Uterus (tissue), 4 donors: Measurements from ENCODE around the gene RAD23B. TPM values are rescaled to one million over a fixed set of nuclear protein-coding genes. Genes with fewer than 3 reads are reported as not detected.
A peak's percentile ranks its signal among the peaks of the same experiment; 100 is the strongest.
"Not testable (repeated sequence)": the region's sequence is repeated elsewhere in the genome, so short reads cannot be mapped to it uniquely, and the experiment has no call there.

ENCODE experiments used
- DNase-seq, 2 donors: peaks; one replicate each; pipeline ENCODE4 v3.0.0-alpha.2; 2019 to 2020
- H3K27ac ChIP-seq, 2 donors: fragments of 200-600 bp; sonication (generic); 1 replicate in 1 of 2; 2 replicates in 1 of 2; pipeline ENCODE4 v1.5.1; 2016 to 2018
- H3K27me3 ChIP-seq, 2 donors: fragments of 200-600 bp; sonication (generic); one replicate each; pipeline ENCODE4 v1.5.1; 2018 to 2019; ENCODE audit warnings: control low read depth in 1 of 2
- H3K36me3 ChIP-seq, 2 donors: fragments of 200-600 bp; sonication (generic); one replicate each; pipeline ENCODE4 v1.5.1; 2019; ENCODE audit warnings: control low read depth in 1 of 2
- H3K4me1 ChIP-seq, 2 donors: fragments of 200-600 bp; sonication (generic); one replicate each; pipeline ENCODE4 v1.5.1; 2018 to 2019; ENCODE audit warnings: control low read depth in 1 of 2
- H3K4me3 ChIP-seq, 2 donors: fragments of 200-600 bp; sonication (generic); 1 replicate in 1 of 2; 2 replicates in 1 of 2; pipeline ENCODE4 v1.5.1; 2018 to 2019; ENCODE audit warnings: mild to moderate bottlenecking in 1 of 2
- H3K9me3 ChIP-seq, 2 donors: fragments of 200-600 bp; sonication (generic); one replicate each; pipeline ENCODE4 v1.5.1; 2019; ENCODE audit warnings: control low read depth in 1 of 2
- CTCF ChIP-seq, 4 experiments: fragments of 200-600 bp in 2 of 4; fragments of 450-650 bp in 2 of 4; sonication (generic) in 2 of 4; IDR thresholded peaks; one replicate each; pipeline ENCODE4 v1.5.1; 2016 to 2019; ENCODE audit warnings: antibody characterized with exemption in 4 of 4, mild to moderate bottlenecking in 2 of 4, moderate library complexity in 1 of 4
- POLR2A ChIP-seq, 2 donors: fragments of 450-650 bp; IDR thresholded peaks; one replicate each; pipeline ENCODE4 v1.6.1; 2016; ENCODE audit warnings: antibody characterized with exemption in 2 of 2, mild to moderate bottlenecking in 1 of 2, moderate library complexity in 1 of 2
- intact Hi-C: fragments of 100-400 bp; cut with DNase I; formaldehyde crosslinking; loops from one replicate; pipeline ENCODE4 v1.15.1; 2023; ENCODE audit warnings: low total_unique reads
- total RNA-seq, 4 donors: library from RNA; depleted of rRNA in 3 of 4; stranded (reverse); fragments of >200 nt in 3 of 4; gene quantifications; one replicate each; pipeline versions ENCODE4 v1.1.0 to v1.2.4, GENCODE V29; 2014 to 2023
- donor health status: DM: yes; HTN: yes; CAD: no.

RAD23B gene
- total RNA-seq, 4 donors from 2014 or later, result 39.5 to 92.9 (median 63.8) TPM

GRCh38 chr9:107290619-107291018, 7.5 kb downstream of the RAD23B start:
- no peaks in the 10 kb centered on the region for H3K27me3 ChIP-seq
- no peak for DNase-seq
- TF ChIP-seq CTCF (IDR thresholded peaks at IDR 0.05) (no peak), POLR2A (IDR thresholded peaks at IDR 0.05) (no peak)
- H3K36me3 ChIP-seq, result no peaks in the 10 kb centered on the region
- H3K4me3 ChIP-seq, result no peak overlapping the region
- H3K9me3 ChIP-seq, result no peaks in the 10 kb centered on the region
- no peaks in the 10 kb centered on the region for H3K4me1 ChIP-seq
- intact Hi-C loops, result no loop called here
- H3K27ac ChIP-seq, result no peak overlapping the region

DNA sequence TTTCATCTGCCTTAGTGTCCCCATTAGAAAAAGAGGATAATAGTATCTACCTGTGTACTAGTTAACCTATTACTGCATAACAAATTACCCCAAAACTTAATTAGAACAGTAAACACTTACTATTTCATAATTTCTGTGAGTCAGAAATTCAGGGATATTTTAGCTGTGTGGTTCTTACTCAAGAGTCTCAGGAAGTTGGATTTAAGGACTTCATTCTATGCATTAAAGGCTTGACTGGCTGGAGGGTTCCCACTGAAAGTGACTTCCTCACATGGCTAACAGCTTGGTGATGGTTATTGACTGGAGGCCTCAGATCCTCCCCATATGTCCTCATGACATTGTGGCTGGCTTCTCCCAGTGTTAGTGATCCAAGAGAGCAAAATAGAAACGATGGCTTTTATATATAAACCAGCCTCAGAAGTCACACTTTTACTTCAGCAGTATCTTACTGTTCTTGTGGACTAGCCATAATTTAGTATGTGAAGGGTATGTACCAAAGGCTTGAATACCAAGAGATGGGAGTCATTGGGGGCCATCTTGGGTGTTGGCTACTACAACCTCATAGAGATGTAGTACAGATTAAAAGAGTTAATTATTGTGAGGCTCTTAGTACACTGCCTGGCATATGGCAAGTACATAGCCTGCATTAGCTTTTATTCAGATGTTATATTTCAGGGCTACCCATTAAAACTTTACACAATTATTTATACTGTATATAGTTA, 9.9 kb downstream of the RAD23B start:
- no peak for DNase-seq
- Histone ChIP-seq H3K27ac (no peak overlapping the region), H3K4me1 (no peaks in the 10 kb centered on the region), H3K36me3 (no peaks in the 10 kb centered on the region), H3K9me3 (no peaks in the 10 kb centered on the region), H3K27me3 (no peaks in the 10 kb centered on the region), H3K4me3 (no peak overlapping the region)
- TF ChIP-seq POLR2A (IDR thresholded peaks at IDR 0.05) (no peak), CTCF (IDR thresholded peaks at IDR 0.05) (no peak)
- intact Hi-C loops, result no loop called here

DNA sequence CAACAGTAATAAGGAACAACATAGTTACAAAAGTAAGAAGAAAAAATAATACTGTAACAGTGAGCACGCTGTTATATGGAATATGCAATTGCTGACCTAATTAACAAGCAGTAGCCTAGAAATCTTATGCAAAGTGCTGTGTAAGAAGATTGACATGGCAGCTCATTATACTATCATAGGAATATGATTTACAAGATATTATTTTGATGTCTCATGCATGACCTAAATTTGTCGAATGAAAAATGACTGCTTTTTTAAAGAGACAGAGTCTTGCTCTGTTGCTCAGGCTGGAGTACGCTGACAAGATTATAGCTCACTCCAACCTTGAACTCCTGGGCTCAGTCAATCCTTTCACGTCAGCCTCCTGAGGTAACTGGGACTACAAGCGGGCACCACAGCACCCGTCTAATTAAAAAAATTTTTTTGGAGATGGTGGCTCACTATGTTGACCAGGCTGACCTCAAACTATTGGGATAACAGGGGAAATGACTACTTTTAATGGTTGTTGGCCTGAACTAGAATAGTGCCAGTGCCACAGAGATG, 10.5 kb downstream of the RAD23B start:
- H3K4me3 ChIP-seq, result no peak overlapping the region
- H3K27me3 ChIP-seq, result no peaks in the 10 kb centered on the region
- DNase-seq, result no peak
- TF ChIP-seq POLR2A (IDR thresholded peaks at IDR 0.05) (no peak), CTCF (IDR thresholded peaks at IDR 0.05) (no peak)
- H3K27ac ChIP-seq, result no peak overlapping the region
- H3K36me3 ChIP-seq, result no peaks in the 10 kb centered on the region
- intact Hi-C loops, result no loop called here
- no peaks in the 10 kb centered on the region for H3K9me3 ChIP-seq
- H3K4me1 ChIP-seq, result no peaks in the 10 kb centered on the region

DNA sequence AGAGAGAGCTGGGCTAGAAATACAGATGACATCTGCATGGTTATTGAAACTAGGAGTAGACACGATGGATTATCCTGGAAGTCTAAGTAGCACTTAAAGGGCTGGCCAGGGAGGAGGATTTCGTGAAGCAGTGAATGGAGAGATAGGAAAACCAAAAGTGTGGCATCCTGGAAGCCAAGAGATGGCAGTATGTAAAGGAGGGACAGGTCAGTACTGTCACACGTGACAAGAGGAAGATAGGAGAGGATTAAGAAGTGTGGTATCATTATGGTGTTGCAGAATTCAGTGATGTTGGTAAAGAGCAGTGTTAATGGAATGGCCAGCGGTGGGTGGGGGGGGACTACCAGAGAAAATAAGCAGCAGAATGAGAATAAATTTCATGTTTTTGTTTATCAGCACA, 11.7 kb downstream of the RAD23B start:
- intact Hi-C loops, result no loop called here
- no peaks in the 10 kb centered on the region for H3K9me3 ChIP-seq
- no peaks in the 10 kb centered on the region for H3K4me1 ChIP-seq
- H3K4me3 ChIP-seq, result no peak overlapping the region
- H3K36me3 ChIP-seq, result no peaks in the 10 kb centered on the region
- H3K27ac ChIP-seq, result no peak overlapping the region
- no peaks in the 10 kb centered on the region for H3K27me3 ChIP-seq
- DNase-seq, result no peak
- TF ChIP-seq CTCF (IDR thresholded peaks at IDR 0.05), result no peak
- no peak for TF ChIP-seq POLR2A (IDR thresholded peaks at IDR 0.05)

DNA sequence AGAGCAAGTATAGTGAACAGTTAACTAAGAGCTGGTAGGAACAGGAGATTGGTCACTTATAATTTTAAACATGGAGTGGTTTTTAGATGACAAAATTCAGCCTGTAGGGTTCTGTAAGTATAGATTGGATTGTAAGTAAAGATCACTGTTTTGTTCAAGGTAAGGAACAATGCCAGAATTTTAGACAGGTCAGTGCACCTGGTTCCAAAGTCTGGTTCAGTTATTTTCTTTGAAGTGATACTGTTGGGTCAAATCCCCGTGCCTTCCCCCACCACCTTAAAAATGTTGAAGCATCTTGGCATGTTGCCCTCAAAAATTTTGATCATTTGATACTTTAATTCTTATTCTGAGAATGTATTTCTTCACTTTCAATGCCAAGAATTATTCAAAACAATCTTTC, 12.9 kb downstream of the RAD23B start:
- TF ChIP-seq POLR2A (IDR thresholded peaks at IDR 0.05) (no peak), CTCF (IDR thresholded peaks at IDR 0.05) (no peak)
- Histone ChIP-seq H3K36me3 (no peaks in the 10 kb centered on the region), H3K27me3 (no peaks in the 10 kb centered on the region), H3K27ac (peak overlapping the region in 1 of 2 donors; percentile 20), H3K4me3 (no peak overlapping the region), H3K9me3 (no peaks in the 10 kb centered on the region), H3K4me1 (no peaks in the 10 kb centered on the region)
- DNase-seq, result no peak
- intact Hi-C loops, result no loop called here

DNA sequence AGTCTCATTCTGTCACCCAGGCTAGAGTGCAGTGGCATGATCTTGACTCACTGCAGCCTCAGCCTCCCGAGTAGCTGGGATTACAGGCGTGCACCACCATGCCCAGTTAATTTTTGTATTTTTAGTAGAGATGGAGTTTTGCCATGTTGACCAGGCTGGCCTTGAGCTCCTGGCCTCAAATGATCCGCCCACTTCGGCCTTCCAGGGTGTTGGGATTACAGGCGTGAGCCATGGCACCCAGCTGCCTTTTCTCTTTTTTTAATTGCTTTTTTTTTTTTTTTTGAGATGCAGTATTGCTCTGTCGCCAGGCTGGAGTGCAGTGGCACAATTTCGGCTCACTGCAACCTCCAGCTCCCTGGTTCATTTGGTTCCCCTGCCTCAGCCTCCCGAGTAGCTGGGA, 13.5 kb downstream of the RAD23B start:
- DNase-seq, H3K4me1 ChIP-seq, H3K4me3 ChIP-seq, H3K27me3 ChIP-seq, H3K36me3 ChIP-seq, intact Hi-C loops, H3K27ac ChIP-seq, H3K9me3 ChIP-seq: not testable (repeated sequence)
